Left ventricle myocardium inferior (tissue), 1 donor: ENCODE data around the gene ERGIC3. TPM values are rescaled to one million over a fixed set of nuclear protein-coding genes. Genes with fewer than 3 reads are reported as not detected.

Source experiments
- DNase-seq: peaks from one replicate; pipeline ENCODE4 v3.0.0-alpha.2; 2020
- H3K27ac ChIP-seq: fragments of 200-600 bp; replicated peaks from 2 replicates; pipeline ENCODE4 v1.8.0; 2021
- H3K27me3 ChIP-seq: fragments of 200-600 bp; 2 replicates; pipeline ENCODE4 v1.8.0; 2021; ENCODE audit warnings: low read depth
- H3K36me3 ChIP-seq: fragments of 200-600 bp; 2 replicates; pipeline ENCODE4 v1.8.0; 2021
- H3K4me1 ChIP-seq: fragments of 200-600 bp; 2 replicates; pipeline ENCODE4 v1.8.0; 2021
- H3K4me3 ChIP-seq: fragments of 200-600 bp; 2 replicates; pipeline ENCODE4 v1.8.0; 2021; ENCODE audit warnings: mild to moderate bottlenecking, moderate library complexity
- H3K9me3 ChIP-seq: fragments of 200-600 bp; replicated peaks from 2 replicates; pipeline ENCODE4 v1.8.0; 2021
- CTCF ChIP-seq: fragments of 200-600 bp; IDR thresholded peaks from 2 replicates; pipeline ENCODE4 v1.8.0; 2021; ENCODE audit warnings: antibody characterized with exemption, mild to moderate bottlenecking, borderline replicate concordance
- intact Hi-C: fragments of 100-400 bp; cut with micrococcal nuclease; formaldehyde crosslinking; loops from one replicate; pipeline ENCODE4 v1.11.0; 2022
- total RNA-seq: library from RNA; stranded (reverse); fragmentation: NEBNext Ultra II Directional; extraction: Animal tissue kit (Norgen Biotek cat#: 25700); gene quantifications from one replicate; pipeline ENCODE4 v1.2.1, GENCODE V29; 2021
- donor health status: DM: no; HTN: yes; CAD: no; lungs with severe emphysema.

ERGIC3 gene
- total RNA-seq, 1 donor from 2014 or later, result 103 TPM

DNA sequence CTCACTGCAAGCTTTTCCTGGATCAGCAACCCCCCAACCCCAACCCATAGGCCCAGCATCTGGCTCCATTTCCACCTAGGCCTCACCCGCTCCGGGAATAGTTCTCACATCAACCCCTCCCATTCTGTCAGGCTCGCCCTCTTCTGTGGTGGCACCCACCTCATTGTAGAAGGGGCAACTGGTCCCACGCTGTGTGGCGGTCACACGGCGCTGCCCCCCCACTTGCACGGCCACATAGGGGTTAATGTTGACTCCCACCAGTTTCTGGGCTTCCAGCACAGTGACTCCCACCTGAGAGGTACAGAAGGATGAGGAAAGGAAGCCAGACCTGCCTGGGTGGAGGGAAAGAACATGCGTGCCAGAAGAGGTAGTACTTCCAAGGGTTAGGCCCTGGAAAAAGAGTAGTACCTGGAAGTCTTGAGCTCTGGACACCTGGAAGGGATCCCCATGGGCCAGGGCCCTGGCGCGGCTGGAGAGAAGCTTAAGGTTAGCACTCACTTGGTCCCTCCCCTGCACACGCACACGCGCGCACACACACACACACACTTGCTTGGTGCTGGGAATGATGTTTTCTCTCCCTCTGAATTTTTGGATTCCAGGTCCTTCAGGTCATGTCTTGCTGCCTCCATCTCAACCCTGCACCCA lies 61.1 kb downstream of the ERGIC3 start:
- intact Hi-C loops, result no loop called here
- no peak for DNase-seq
- Histone ChIP-seq H3K27me3 (peaks cover 40% of the 10 kb centered on the region), H3K27ac (no peak overlapping the region), H3K36me3 (no peaks in the 10 kb centered on the region), H3K4me3 (no peak overlapping the region), H3K9me3 (no peaks in the 10 kb centered on the region), H3K4me1 (peaks cover 20% of the 10 kb centered on the region)
- TF ChIP-seq CTCF, result no peak

- Histone ChIP-seq H3K27ac (no peak overlapping the region), H3K27me3 (peaks cover 31% of the 10 kb centered on the region), H3K4me3 (no peak overlapping the region), H3K9me3 (no peaks in the 10 kb centered on the region), H3K36me3 (no peaks in the 10 kb centered on the region), H3K4me1 (peaks cover 20% of the 10 kb centered on the region)
- intact Hi-C loops, result no loop called here
- no peak for TF ChIP-seq CTCF
- no peak for DNase-seq
These were observed 62.0 kb downstream of the ERGIC3 start for GRCh38 chr20:35603695-35604448.

- H3K4me3 ChIP-seq, result no peak overlapping the region
- H3K27me3 ChIP-seq, result peaks cover 26% of the 10 kb centered on the region
- no peaks in the 10 kb centered on the region for H3K36me3 ChIP-seq
- H3K4me1 ChIP-seq, result peaks cover 20% of the 10 kb centered on the region
- TF ChIP-seq CTCF, result no peak
- no peaks in the 10 kb centered on the region for H3K9me3 ChIP-seq
- H3K27ac ChIP-seq, result no peak overlapping the region
- intact Hi-C loops, result no loop called here
- DNase-seq, result no peak
These were observed 62.5 kb downstream of the ERGIC3 start for GRCh38 chr20:35604449-35604747.

GRCh38 chr20:35606127-35606526 lies 64.2 kb downstream of the ERGIC3 start:
- peaks cover 9% of the 10 kb centered on the region for H3K27me3 ChIP-seq
- TF ChIP-seq CTCF, result no peak
- no peak overlapping the region for H3K27ac ChIP-seq
- H3K4me1 ChIP-seq, result peaks cover 13% of the 10 kb centered on the region
- H3K9me3 ChIP-seq, result no peaks in the 10 kb centered on the region
- no peak for DNase-seq
- intact Hi-C loops, result no loop called here
- no peak overlapping the region for H3K4me3 ChIP-seq
- no peaks in the 10 kb centered on the region for H3K36me3 ChIP-seq

Other genes starting within 250 kb of the ERGIC3 start
- gene FAM83C, start 249.7 kb upstream of the ERGIC3 start, total RNA-seq, result not detected
- 145 TPM for gene UQCC1, start 130.1 kb upstream of the ERGIC3 start, total RNA-seq
- gene GDF5, start 103.8 kb upstream of the ERGIC3 start, total RNA-seq, result 0.11 TPM
- gene CEP250, start 86.5 kb upstream of the ERGIC3 start, total RNA-seq, result 15.3 TPM
- not detected for gene C20orf173, start 12.4 kb upstream of the ERGIC3 start, total RNA-seq
- 2.3 TPM for gene SPAG4, start 73.8 kb downstream of the ERGIC3 start, total RNA-seq
- gene CPNE1, start 122.8 kb downstream of the ERGIC3 start, total RNA-seq, result 47.3 TPM
- 46.2 TPM for gene RBM12, start 122.8 kb downstream of the ERGIC3 start, total RNA-seq
- 60.8 TPM for gene NFS1, start 157.3 kb downstream of the ERGIC3 start, total RNA-seq
- gene ROMO1, start 157.3 kb downstream of the ERGIC3 start, total RNA-seq, result 210 TPM
- gene RBM39, start 200.2 kb downstream of the ERGIC3 start, total RNA-seq, result 128 TPM
- 35.9 TPM for gene PHF20, start 229.9 kb downstream of the ERGIC3 start, total RNA-seq